ENCODE results near the gene CAGE1.

GRCh38 chr6:7328243-7328642 lies 61.3 kb downstream of the CAGE1 start:
- TF ChIP-seq MAX (IDR thresholded peaks at IDR 0.05; ENCODE audit: low read depth, low read length) (no peak), POLR2A (IDR thresholded peaks at IDR 0.05; ENCODE audit: extremely low read depth, insufficient read length) (no peak), CTCF (IDR thresholded peaks at IDR 0.05; ENCODE audit: low read depth, low read length) (no peak)
